HepG2 (cell line): Measurements from ENCODE around the gene ST6GALNAC2. TPM values are rescaled to one million over a fixed set of nuclear protein-coding genes. Genes with fewer than 3 reads are reported as not detected.
A peak's percentile ranks its signal among the peaks of the same experiment; 100 is the strongest.

Experiments
- ATAC-seq: fragments of 200-7000 bp; cut with Tn5 transposase; 3 replicates; pipeline ENCODE4 v1.9.1; 2020; ENCODE audit warnings: mild to moderate bottlenecking, moderate library complexity
- BruUV-seq: library from RNA; stranded (reverse); fragments of 400-500 nt; replicated peaks from 2 replicates; lab custom pipeline; 2021; lab: Mats Ljungman, UMichigan
- CTCF ChIA-PET: fragments of 300-600 bp; formaldehyde crosslinking; extraction: SDS; loops from one replicate; lab custom pipeline; 2021; ENCODE audit warnings: low total read pairs, inconsistent platforms, low intra/inter-chr PET ratio; lab: Yijun Ruan, JAX
- POLR2A ChIA-PET: fragments of 350-600 bp; sonication (Branson Sonifier 250); formaldehyde crosslinking; loops from one replicate; lab custom pipeline; 2020; ENCODE audit warnings: antibody characterized with exemption, inconsistent platforms; lab: Yijun Ruan, JAX
- DNase-seq: peaks from one replicate; pipeline ENCODE4 v3.0.0-alpha.2; 2015; ENCODE audit warnings: low spot score
- FAIRE-seq: peaks from 3 replicates; lab custom pipeline; 2011; peaks lifted over from hg19 to GRCh38; lab: Jason Lieb, UNC
- H2AFZ ChIP-seq: one replicate; pipeline ENCODE4 v1.6.1; 2011; ENCODE audit warnings: low read length, inconsistent platforms
- H3K27ac ChIP-seq: fragments of 300-600 bp; 3 replicates; pipeline ENCODE4 v1.8.0; 2011; ENCODE audit warnings: mixed run types, mild to moderate bottlenecking, mixed read lengths, low read length, inconsistent platforms; ENCODE audit not compliant: insufficient read depth; ENCODE audit errors: extremely low read length
- H3K27me3 ChIP-seq, 2 experiments: fragments of 200-600 bp in 1 of 2; 2 replicates in 1 of 2; 3 replicates in 1 of 2; pipeline versions ENCODE4 v1.6.0 to v1.8.0; 2011; ENCODE audit warnings: low read length in 2 of 2, mild to moderate bottlenecking in 2 of 2, moderate library complexity in 2 of 2, inconsistent platforms in 1 of 2; ENCODE audit not compliant: insufficient read depth in 2 of 2, control insufficient read depth in 1 of 2
- H3K36me3 ChIP-seq, 2 experiments: fragments of 200-600 bp in 1 of 2; replicated peaks in 1 of 2; 2 replicates in 1 of 2; 3 replicates in 1 of 2; pipeline versions ENCODE4 v1.5.1 to v1.8.0; 2011; ENCODE audit warnings: low read length in 2 of 2, inconsistent platforms in 1 of 2; ENCODE audit not compliant: insufficient read depth in 2 of 2, control insufficient read depth in 1 of 2
- H3K4me1 ChIP-seq: 2 replicates; pipeline ENCODE4 v1.5.1; 2012; ENCODE audit warnings: low read length, inconsistent platforms; ENCODE audit not compliant: insufficient read depth
- H3K4me2 ChIP-seq: 2 replicates; pipeline ENCODE4 v1.6.0; 2011; ENCODE audit warnings: low read depth, low read length, inconsistent platforms
- H3K4me3 ChIP-seq, 3 experiments: fragments of 200-600 bp in 1 of 3; sonication (generic), shearing (Covaris generic) in 1 of 3; replicated peaks in 1 of 3; 2 replicates each; pipeline ENCODE4 v1.5.1; 2011 to 2016; ENCODE audit warnings: low read length in 3 of 3, inconsistent platforms in 2 of 3, low read depth in 2 of 3, mild to moderate bottlenecking in 2 of 3, control low read depth in 1 of 3, mixed read lengths in 1 of 3; ENCODE audit not compliant: insufficient read depth in 1 of 3
- H3K79me2 ChIP-seq: one replicate; pipeline ENCODE4 v1.6.1; 2011; ENCODE audit warnings: low read length, inconsistent platforms; ENCODE audit not compliant: insufficient read depth
- H3K9ac ChIP-seq: 2 replicates; pipeline ENCODE4 v1.6.0; 2011; ENCODE audit warnings: mild to moderate bottlenecking, low read depth, low read length, inconsistent platforms; ENCODE audit not compliant: insufficient read depth
- H3K9me3 ChIP-seq: 2 replicates; pipeline ENCODE4 v1.5.1; 2012; ENCODE audit warnings: mild to moderate bottlenecking, low read length
- H4K20me1 ChIP-seq: 2 replicates; pipeline ENCODE4 v1.6.0; 2011; ENCODE audit warnings: inconsistent platforms, mild to moderate bottlenecking, low read length, moderate library complexity; ENCODE audit not compliant: insufficient read depth
- CEBPG ChIP-seq: IDR thresholded peaks from 2 replicates; pipeline ENCODE4 v1.6.1; 2016
- IRF2 ChIP-seq: IDR thresholded peaks from 2 replicates; pipeline ENCODE4 v1.6.1; 2018; ENCODE audit warnings: missing genetic modification reagents, missing compliant biosample characterization
- MAFG ChIP-seq: sonication (generic); formaldehyde crosslinking; IDR thresholded peaks from 2 replicates; pipeline ENCODE4 v1.5.1; 2020; ENCODE audit warnings: mild to moderate bottlenecking, missing genetic modification reagents
- MTF2 ChIP-seq: sonication (generic); formaldehyde crosslinking; IDR thresholded peaks from 2 replicates; pipeline ENCODE4 v1.5.0; 2020; ENCODE audit warnings: missing genetic modification reagents, borderline replicate concordance
- NFAT5 ChIP-seq: sonication (generic); formaldehyde crosslinking; IDR thresholded peaks from 2 replicates; pipeline ENCODE4 v1.4.0; 2020; ENCODE audit warnings: missing genetic modification reagents
- PCBP1 ChIP-seq: fragments of 200-400 bp; formaldehyde crosslinking; IDR thresholded peaks from 2 replicates; pipeline ENCODE4 v1.6.1; 2017; ENCODE audit warnings: mild to moderate bottlenecking, low read depth, low read length, borderline replicate concordance
- RARA ChIP-seq: IDR thresholded peaks from 2 replicates; pipeline ENCODE4 v1.6.1; 2016; ENCODE audit warnings: missing genetic modification reagents, missing compliant biosample characterization
- SMAD9 ChIP-seq: sonication (generic); formaldehyde crosslinking; IDR thresholded peaks from 2 replicates; pipeline ENCODE4 v1.5.1; 2020; ENCODE audit warnings: mild to moderate bottlenecking, missing genetic modification reagents
- ZBTB7A ChIP-seq: sonication (generic); formaldehyde crosslinking; IDR thresholded peaks from 2 replicates; pipeline ENCODE4 v1.8.0; 2022; ENCODE audit warnings: mild to moderate bottlenecking, missing genetic modification reagents
- ZNF124 ChIP-seq: sonication (generic); formaldehyde crosslinking; IDR thresholded peaks from 2 replicates; pipeline ENCODE4 v1.4.0; 2020; ENCODE audit warnings: missing genetic modification reagents
- ZNF350 ChIP-seq: sonication (generic); formaldehyde crosslinking; IDR thresholded peaks from 2 replicates; pipeline ENCODE4 v1.4.0; 2020; ENCODE audit warnings: mild to moderate bottlenecking, low read depth, missing genetic modification reagents, borderline replicate concordance
- ZNF460 ChIP-seq: sonication (generic); formaldehyde crosslinking; IDR thresholded peaks from 2 replicates; pipeline ENCODE4 v1.5.1; 2020; ENCODE audit warnings: missing genetic modification reagents, mild to moderate bottlenecking, borderline replicate concordance
- ZNF530 ChIP-seq: sonication (generic); formaldehyde crosslinking; IDR thresholded peaks from 2 replicates; pipeline ENCODE4 v1.5.0; 2020; ENCODE audit warnings: low read depth, mild to moderate bottlenecking, missing genetic modification reagents
- ZNF576 ChIP-seq: sonication (generic); formaldehyde crosslinking; IDR thresholded peaks from 2 replicates; pipeline ENCODE4 v1.4.0; 2020; ENCODE audit warnings: mild to moderate bottlenecking, missing genetic modification reagents
- WGBS: methylation state at CpG from one replicate; pipeline ENCODE4 v1.1.6; 2017; ENCODE audit warnings: low lambda C conversion rate; 5-methylcytosine and 5-hydroxymethylcytosine counted together
- in situ Hi-C: cut with HindIII; loops from 2 replicates; pipeline ENCODE4 v1.10.0; 2017; ENCODE audit warnings: low pct_unique_long_range_greater_than_20kb; ENCODE audit not compliant: extremely low pct_ligation_motif_present
- intact Hi-C: fragments of 100-400 bp; cut with micrococcal nuclease; formaldehyde crosslinking; loops from one replicate; pipeline ENCODE4 v1.10.0; 2022; ENCODE audit not compliant: unreplicated experiment
- polyA plus RNA-seq, 8 experiments: library from polyadenylated mRNA; depleted of rRNA in 3 of 8; stranded (reverse) in 7 of 8; unstranded in 1 of 8; fragments of >200 nt; fragmentation: Illumina TruSeq in 4 of 8; extraction: Trizol in 4 of 8; gene quantifications; 2 replicates each; pipeline versions ENCODE4 v1.2.1 to v1.2.3, GENCODE V29; 2011 to 2016; ENCODE audit warnings: low read depth in 4 of 8, missing spikeins in 1 of 8, mixed read lengths in 1 of 8; ENCODE audit not compliant: insufficient read depth in 1 of 8
- total RNA-seq, 5 experiments: library from RNA; depleted of rRNA; stranded (reverse); fragments of >200 nt; fragmentation: Illumina TruSeq; extraction: Trizol; gene quantifications; 2 replicates each; pipeline ENCODE4 v1.2.3, GENCODE V29; 2016; ENCODE audit warnings: low read depth in 1 of 5
- TF ChIP-seq, protein P1 (sequence below): IDR thresholded peaks from 2 replicates; pipeline ENCODE4 v1.6.1; 2016; ENCODE audit warnings: missing compliant biosample characterization, missing genetic modification reagents, borderline replicate concordance

ST6GALNAC2 gene
- total and polyA plus RNA-seq, 2 of the 13 experiments (the other 11 are each of a cell fraction or from before 2014, with no cell fraction given) = 0.12 to 0.49 TPM

GRCh38 chr17:76597156-76598003 lies 11.7 kb upstream of the ST6GALNAC2 start (continued):
- TF ChIP-seq ZNF124 (CRISPR knock-in tag) (0 out of 2 replicates have a peak, but pooled peaks have one; percentile 7), NFAT5 (CRISPR knock-in tag) (no peak), IRF2 (CRISPR knock-in tag) (peak; percentile 37; the same call in 1 of the 2 replicates), SMAD9 (CRISPR knock-in tag) (no peak), ZBTB7A (CRISPR knock-in tag) (0 out of 2 replicates have a peak, but pooled peaks have one; percentile 25)

DNA sequence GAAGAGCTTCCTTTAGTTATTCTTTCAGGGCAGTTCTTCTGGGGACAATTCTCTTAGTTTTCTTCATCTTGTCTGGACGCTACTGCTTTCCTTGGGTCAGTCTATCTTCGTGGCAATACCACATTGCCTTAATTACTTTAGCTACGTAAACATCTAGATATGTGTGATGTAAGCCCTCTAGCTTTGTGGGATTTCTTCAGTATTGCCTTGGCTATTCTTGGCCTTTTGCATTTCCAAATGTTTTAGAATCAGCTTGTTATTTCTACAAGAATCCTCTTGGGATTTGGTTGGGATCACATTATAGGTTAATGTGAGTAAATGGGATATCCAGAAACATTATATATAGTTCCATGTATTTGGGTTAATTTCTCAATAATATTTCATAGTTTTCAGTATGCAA lies 9.0 kb upstream of the ST6GALNAC2 start:
- Histone ChIP-seq H3K27me3 (no peaks in the 10 kb centered on the region), H3K79me2 (no peaks in the 10 kb centered on the region)
- no peak for TF ChIP-seq RARA (CRISPR knock-in tag)
- TF ChIP-seq ZNF460 = no peak
- no peak for TF ChIP-seq ZNF576
- no peak for TF ChIP-seq MTF2 (CRISPR knock-in tag)
- no peak for TF ChIP-seq ZNF350 (CRISPR knock-in tag)
- TF ChIP-seq PCBP1 = no peak
- TF ChIP-seq, protein P1, sequence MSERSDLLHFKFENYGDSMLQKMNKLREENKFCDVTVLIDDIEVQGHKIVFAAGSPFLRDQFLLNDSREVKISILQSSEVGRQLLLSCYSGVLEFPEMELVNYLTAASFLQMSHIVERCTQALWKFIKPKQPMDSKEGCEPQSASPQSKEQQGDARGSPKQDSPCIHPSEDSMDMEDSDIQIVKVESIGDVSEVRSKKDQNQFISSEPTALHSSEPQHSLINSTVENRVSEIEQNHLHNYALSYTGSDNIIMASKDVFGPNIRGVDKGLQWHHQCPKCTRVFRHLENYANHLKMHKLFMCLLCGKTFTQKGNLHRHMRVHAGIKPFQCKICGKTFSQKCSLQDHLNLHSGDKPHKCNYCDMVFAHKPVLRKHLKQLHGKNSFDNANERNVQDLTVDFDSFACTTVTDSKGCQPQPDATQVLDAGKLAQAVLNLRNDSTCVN = no peak
- no peak for TF ChIP-seq CEBPG (CRISPR knock-in tag)
- no peak for TF ChIP-seq MAFG (CRISPR knock-in tag)
- no peak for TF ChIP-seq ZNF530 (CRISPR knock-in tag)

More for the DNA sequence above, 9.0 kb upstream of the ST6GALNAC2 start:
- intact Hi-C loops = no loop called here
- Histone ChIP-seq H3K27ac (no peak overlapping the region), H3K36me3 (no peaks in the 10 kb centered on the region), H3K4me1 (peaks cover 50% of the 10 kb centered on the region), H3K4me3 (no peak overlapping the region), H3K9ac (no peak overlapping the region), H3K4me2 (no peak overlapping the region), H2AFZ (no peak overlapping the region), H3K9me3 (no peaks in the 10 kb centered on the region), H4K20me1 (no peaks in the 10 kb centered on the region)
- in situ Hi-C loops = no loop called here
- CTCF ChIA-PET = interaction anchor here (0.8 kb wide), 1 partner anchor 72 kb away, joined by 4 read pairs; no protein-coding TSS in a partner anchor
- ATAC-seq = no peak
- POLR2A ChIA-PET = interaction anchor here (1.2 kb wide), 1 partner anchor 38 kb away, joined by 4 read pairs; no protein-coding TSS in a partner anchor
- BruUV-seq = no TSS peak
- FAIRE-seq = no peak
- WGBS = 51% methylated on average over 3 of the region's 3 CpGs
- DNase-seq = no peak
